ENCODE results near the gene CES4A. TPM values are rescaled to one million over a fixed set of nuclear protein-coding genes. Genes with fewer than 3 reads are reported as not detected.
A peak's percentile ranks its signal among the peaks of the same experiment; 100 is the strongest.
"Not testable (repeated sequence)": the region's sequence is repeated elsewhere in the genome, so short reads cannot be mapped to it uniquely, and the experiment has no call there.

Gene CES4A
- total RNA-seq, 1 donor from 2014 or later = 30.1 TPM

GRCh38 chr16:66977341-66978113, 10.9 kb upstream of the CES4A start:
- H3K4me1 Mint-ChIP-seq (ENCODE audit: low read depth) = peaks cover 50% of the 10 kb centered on the region
- H3K27ac Mint-ChIP-seq = peak overlapping the region; percentile 68
- peak; percentile 83 for DNase-seq (ENCODE audit: low spot score)
- intact Hi-C loops (cut with micrococcal nuclease) = loop anchor here (1.0 to 5.0 kb wide), 3 partner anchors 38 to 195 kb away; partner anchors contain the start of gene NOL3
- no peak overlapping the region for H3K4me3 Mint-ChIP-seq (ENCODE audit: low read depth)
- H3K27me3 Mint-ChIP-seq (ENCODE audit: low read depth) = no peaks in the 10 kb centered on the region
- no peaks in the 10 kb centered on the region for H3K9me3 Mint-ChIP-seq
- peaks cover 17% of the 10 kb centered on the region for H3K36me3 Mint-ChIP-seq (ENCODE audit: low read depth)

GRCh38 chr16:66979011-66979717, 9.2 kb upstream of the CES4A start:
- Mint-ChIP-seq H3K4me1 (ENCODE audit: low read depth) (peaks cover 59% of the 10 kb centered on the region), H3K9me3 (no peaks in the 10 kb centered on the region), H3K36me3 (ENCODE audit: low read depth) (peaks cover 24% of the 10 kb centered on the region), H3K27ac (peak overlapping the region; percentile 52), H3K27me3 (ENCODE audit: low read depth) (no peaks in the 10 kb centered on the region), H3K4me3 (ENCODE audit: low read depth) (no peak overlapping the region)
- intact Hi-C loops (cut with micrococcal nuclease) = loop anchor here (5.0 kb wide), 1 partner anchor 193 kb away; the partner anchor contains the start of gene NOL3
- DNase-seq (ENCODE audit: low spot score) = no peak

- H3K36me3 Mint-ChIP-seq (ENCODE audit: low read depth) = peaks cover 24% of the 10 kb centered on the region
- H3K27ac Mint-ChIP-seq = peak overlapping the region; percentile 99
- H3K9me3 Mint-ChIP-seq = no peaks in the 10 kb centered on the region
- no peak for DNase-seq (ENCODE audit: low spot score)
- no peak overlapping the region for H3K4me3 Mint-ChIP-seq (ENCODE audit: low read depth)
- intact Hi-C loops (cut with micrococcal nuclease) = loop anchor here (5.0 to 10.0 kb wide), 2 partner anchors 262 to 329 kb away; partner anchors contain the start of genes FHOD1 and SLC9A5
- no peaks in the 10 kb centered on the region for H3K27me3 Mint-ChIP-seq (ENCODE audit: low read depth)
- H3K4me1 Mint-ChIP-seq (ENCODE audit: low read depth) = peaks cover 62% of the 10 kb centered on the region
Measured at GRCh38 chr16:66983033-66983432, 5.4 kb upstream of the CES4A start.

GRCh38 chr16:66984892-66985311, 3.5 kb upstream of the CES4A start:
- no peaks in the 10 kb centered on the region for H3K27me3 Mint-ChIP-seq (ENCODE audit: low read depth)
- H3K4me1 Mint-ChIP-seq (ENCODE audit: low read depth) = peaks cover 56% of the 10 kb centered on the region
- DNase-seq (ENCODE audit: low spot score) = peak; percentile 38
- no peaks in the 10 kb centered on the region for H3K9me3 Mint-ChIP-seq
- peaks cover 24% of the 10 kb centered on the region for H3K36me3 Mint-ChIP-seq (ENCODE audit: low read depth)
- peak overlapping the region; percentile 99 for H3K27ac Mint-ChIP-seq
- intact Hi-C loops (cut with micrococcal nuclease) = loop anchor here (1.0 to 10.0 kb wide), 7 partner anchors 16 to 327 kb away; partner anchors contain the start of genes CBFB, FBXL8, FHOD1 and SLC9A5
- no peak overlapping the region for H3K4me3 Mint-ChIP-seq (ENCODE audit: low read depth)

- peaks cover 21% of the 10 kb centered on the region for H3K36me3 Mint-ChIP-seq (ENCODE audit: low read depth)
- no peak for DNase-seq (ENCODE audit: low spot score)
- intact Hi-C loops (cut with micrococcal nuclease) = loop anchor here (10.0 kb wide), 1 partner anchor 258 kb away; the partner anchor contains the start of genes FHOD1 and SLC9A5
- H3K27me3 Mint-ChIP-seq (ENCODE audit: low read depth) = no peaks in the 10 kb centered on the region
- H3K9me3 Mint-ChIP-seq = no peaks in the 10 kb centered on the region
- H3K4me3 Mint-ChIP-seq (ENCODE audit: low read depth) = peak overlapping the region; percentile 63
- H3K4me1 Mint-ChIP-seq (ENCODE audit: low read depth) = peaks cover 48% of the 10 kb centered on the region
- H3K27ac Mint-ChIP-seq = peak overlapping the region; percentile 87
Measured at GRCh38 chr16:66986559-66986958, 1.8 kb upstream of the CES4A start.

- peaks cover 16% of the 10 kb centered on the region for H3K4me1 Mint-ChIP-seq (ENCODE audit: low read depth)
- peaks cover 3% of the 10 kb centered on the region for H3K36me3 Mint-ChIP-seq (ENCODE audit: low read depth)
- H3K9me3 Mint-ChIP-seq = no peaks in the 10 kb centered on the region
- intact Hi-C loops (cut with micrococcal nuclease) = no loop called here
- no peaks in the 10 kb centered on the region for H3K27me3 Mint-ChIP-seq (ENCODE audit: low read depth)
- DNase-seq (ENCODE audit: low spot score) = no peak
- no peak overlapping the region for H3K4me3 Mint-ChIP-seq (ENCODE audit: low read depth)
- no peak overlapping the region for H3K27ac Mint-ChIP-seq
Measured at GRCh38 chr16:66991545-66992077, 3.2 kb downstream of the CES4A start.

GRCh38 chr16:66993558-66993957, 5.2 kb downstream of the CES4A start:
- H3K27me3 Mint-ChIP-seq (ENCODE audit: low read depth); DNase-seq (ENCODE audit: low spot score); intact Hi-C loops (cut with micrococcal nuclease); H3K36me3 Mint-ChIP-seq (ENCODE audit: low read depth); H3K4me3 Mint-ChIP-seq (ENCODE audit: low read depth); H3K4me1 Mint-ChIP-seq (ENCODE audit: low read depth); H3K27ac Mint-ChIP-seq; H3K9me3 Mint-ChIP-seq: not testable (repeated sequence)

GRCh38 chr16:66996324-66996982, 8.1 kb downstream of the CES4A start:
- Mint-ChIP-seq H3K4me3 (ENCODE audit: low read depth) (no peak overlapping the region), H3K4me1 (ENCODE audit: low read depth) (peaks cover 16% of the 10 kb centered on the region), H3K9me3 (no peaks in the 10 kb centered on the region), H3K36me3 (ENCODE audit: low read depth) (peaks cover under 1% of the 10 kb centered on the region), H3K27ac (no peak overlapping the region), H3K27me3 (ENCODE audit: low read depth) (no peaks in the 10 kb centered on the region)
- intact Hi-C loops (cut with micrococcal nuclease) = no loop called here
- no peak for DNase-seq (ENCODE audit: low spot score)

GRCh38 chr16:66996983-66997358, 8.6 kb downstream of the CES4A start:
- no peak for DNase-seq (ENCODE audit: low spot score)
- Mint-ChIP-seq H3K36me3 (ENCODE audit: low read depth) (peaks cover 5% of the 10 kb centered on the region), H3K4me1 (ENCODE audit: low read depth) (peaks cover 19% of the 10 kb centered on the region), H3K27ac (no peak overlapping the region), H3K4me3 (ENCODE audit: low read depth) (no peak overlapping the region), H3K27me3 (ENCODE audit: low read depth) (no peaks in the 10 kb centered on the region), H3K9me3 (no peaks in the 10 kb centered on the region)
- intact Hi-C loops (cut with micrococcal nuclease) = no loop called here

GRCh38 chr16:67000384-67001351, 12.3 kb downstream of the CES4A start:
- H3K27ac Mint-ChIP-seq = peak overlapping the region; percentile 84
- peaks cover 20% of the 10 kb centered on the region for H3K36me3 Mint-ChIP-seq (ENCODE audit: low read depth)
- peak; percentile 52 for DNase-seq (ENCODE audit: low spot score)
- H3K4me1 Mint-ChIP-seq (ENCODE audit: low read depth) = peaks cover 29% of the 10 kb centered on the region
- H3K27me3 Mint-ChIP-seq (ENCODE audit: low read depth) = no peaks in the 10 kb centered on the region
- no peaks in the 10 kb centered on the region for H3K9me3 Mint-ChIP-seq
- intact Hi-C loops (cut with micrococcal nuclease) = loop anchor here (2.0 kb wide), 1 partner anchor 16 kb away; no protein-coding TSS in a partner anchor
- H3K4me3 Mint-ChIP-seq (ENCODE audit: low read depth) = peak overlapping the region; percentile 83

GRCh38 chr16:67001726-67002125, 13.3 kb downstream of the CES4A start:
- no peaks in the 10 kb centered on the region for H3K9me3 Mint-ChIP-seq
- H3K27me3 Mint-ChIP-seq (ENCODE audit: low read depth) = no peaks in the 10 kb centered on the region
- DNase-seq (ENCODE audit: low spot score) = no peak
- peak overlapping the region; percentile 19 for H3K4me3 Mint-ChIP-seq (ENCODE audit: low read depth)
- H3K4me1 Mint-ChIP-seq (ENCODE audit: low read depth) = peaks cover 29% of the 10 kb centered on the region
- no peak overlapping the region for H3K27ac Mint-ChIP-seq
- intact Hi-C loops (cut with micrococcal nuclease) = loop anchor here (2.0 kb wide), 1 partner anchor 17 kb away; no protein-coding TSS in a partner anchor
- peaks cover 24% of the 10 kb centered on the region for H3K36me3 Mint-ChIP-seq (ENCODE audit: low read depth)

Measured in activated T-helper 2 cell treated with anti-CD3 and anti-CD28 coated beads, Interferon-gamma antibody, Interleukin-2, Interleukin-4, amounts not matched to agents 10 μg/mL and 5 μg/mL and 100 μg/mL, durations not matched to agents 14 hours and 24 hours and 36 hours (primary cell).